Ishikawa (cell line): ENCODE results near the gene EIF2B1.

ENCODE experiments used
- CEBPB ChIP-seq: IDR thresholded peaks from 2 replicates; pipeline ENCODE4 v1.6.1; 2012
- CREB1 ChIP-seq: IDR thresholded peaks from 2 replicates; pipeline ENCODE4 v1.6.1; 2012; ENCODE audit warnings: low read depth
- EGR1 ChIP-seq: IDR thresholded peaks from 2 replicates; pipeline ENCODE4 v1.6.1; 2012
- EP300 ChIP-seq: IDR thresholded peaks from 2 replicates; pipeline ENCODE4 v1.6.1; 2012; ENCODE audit warnings: borderline replicate concordance
- FOXM1 ChIP-seq: IDR thresholded peaks from 2 replicates; pipeline ENCODE4 v1.6.1; 2012; ENCODE audit warnings: low read depth, borderline replicate concordance
- MAX ChIP-seq: IDR thresholded peaks from 2 replicates; pipeline ENCODE4 v1.6.1; 2012
- NFIC ChIP-seq: IDR thresholded peaks from 2 replicates; pipeline ENCODE4 v1.6.1; 2012
- RAD21 ChIP-seq: IDR thresholded peaks from 2 replicates; pipeline ENCODE4 v1.6.1; 2012; ENCODE audit warnings: low read depth
- TAF1 ChIP-seq: IDR thresholded peaks from 2 replicates; pipeline ENCODE4 v1.6.1; 2012; ENCODE audit warnings: low read depth, mild to moderate bottlenecking
- TCF12 ChIP-seq: IDR thresholded peaks from 2 replicates; pipeline ENCODE4 v1.6.1; 2012; ENCODE audit warnings: low read depth
- TEAD4 ChIP-seq: IDR thresholded peaks from 2 replicates; pipeline ENCODE4 v1.6.1; 2012
- USF1 ChIP-seq: IDR thresholded peaks from 2 replicates; pipeline ENCODE4 v1.6.1; 2012
- YY1 ChIP-seq: IDR thresholded peaks from 2 replicates; pipeline ENCODE4 v1.6.1; 2012; ENCODE audit warnings: low read depth
- ZBTB7A ChIP-seq: IDR thresholded peaks from 2 replicates; pipeline ENCODE4 v1.6.1; 2012; ENCODE audit warnings: low read depth
- TF ChIP-seq, protein P1 (sequence below): IDR thresholded peaks from 2 replicates; pipeline ENCODE4 v1.6.1; 2012; ENCODE audit warnings: low read depth, mild to moderate bottlenecking

EIF2B1 gene

DNA sequence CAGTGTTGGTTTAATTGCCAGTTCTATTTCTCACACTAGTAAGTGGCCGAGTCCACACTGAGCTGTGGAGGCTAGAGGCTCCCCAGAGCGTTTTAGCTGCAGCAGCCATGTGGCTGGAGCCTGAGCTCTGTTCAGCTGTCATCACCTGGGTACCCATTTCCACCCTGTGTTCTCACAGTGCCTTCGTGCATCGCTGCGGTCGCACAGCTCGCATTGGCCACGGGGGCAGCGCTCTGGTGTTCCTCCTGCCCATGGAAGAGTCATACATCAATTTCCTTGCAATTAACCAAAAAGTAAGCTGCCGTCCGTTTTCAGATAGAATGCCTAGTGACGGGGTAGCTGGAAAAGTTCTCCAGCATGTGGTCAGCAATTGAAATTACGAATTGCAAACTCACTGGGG lies 15.9 kb downstream of the EIF2B1 start:
- no peak for TF ChIP-seq ZBTB7A
- TF ChIP-seq TEAD4 = no peak

DNA sequence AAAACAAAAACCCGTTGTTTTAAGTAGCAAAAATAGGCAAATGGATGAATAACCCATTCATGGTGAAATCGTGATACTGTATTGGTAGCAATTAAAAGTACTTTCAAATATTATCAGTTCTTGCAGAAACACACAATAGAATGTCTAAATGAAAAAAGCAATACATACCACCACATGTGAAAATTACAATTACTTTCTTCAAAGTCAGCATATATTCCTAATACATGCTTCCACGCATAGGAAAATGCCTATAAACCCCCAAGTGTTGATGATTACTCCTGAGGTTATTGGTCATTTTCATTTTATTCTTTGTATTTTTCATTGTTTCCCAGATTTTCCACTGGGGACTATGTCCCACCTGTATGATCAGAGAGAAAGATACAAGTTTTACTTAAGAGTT lies 16.3 kb downstream of the EIF2B1 start:
- no peak for TF ChIP-seq CREB1
- no peak for TF ChIP-seq EGR1
- TF ChIP-seq MAX = no peak
- TF ChIP-seq CEBPB = no peak
- no peak for TF ChIP-seq ZBTB7A
- no peak for TF ChIP-seq TCF12
- TF ChIP-seq, protein P1, sequence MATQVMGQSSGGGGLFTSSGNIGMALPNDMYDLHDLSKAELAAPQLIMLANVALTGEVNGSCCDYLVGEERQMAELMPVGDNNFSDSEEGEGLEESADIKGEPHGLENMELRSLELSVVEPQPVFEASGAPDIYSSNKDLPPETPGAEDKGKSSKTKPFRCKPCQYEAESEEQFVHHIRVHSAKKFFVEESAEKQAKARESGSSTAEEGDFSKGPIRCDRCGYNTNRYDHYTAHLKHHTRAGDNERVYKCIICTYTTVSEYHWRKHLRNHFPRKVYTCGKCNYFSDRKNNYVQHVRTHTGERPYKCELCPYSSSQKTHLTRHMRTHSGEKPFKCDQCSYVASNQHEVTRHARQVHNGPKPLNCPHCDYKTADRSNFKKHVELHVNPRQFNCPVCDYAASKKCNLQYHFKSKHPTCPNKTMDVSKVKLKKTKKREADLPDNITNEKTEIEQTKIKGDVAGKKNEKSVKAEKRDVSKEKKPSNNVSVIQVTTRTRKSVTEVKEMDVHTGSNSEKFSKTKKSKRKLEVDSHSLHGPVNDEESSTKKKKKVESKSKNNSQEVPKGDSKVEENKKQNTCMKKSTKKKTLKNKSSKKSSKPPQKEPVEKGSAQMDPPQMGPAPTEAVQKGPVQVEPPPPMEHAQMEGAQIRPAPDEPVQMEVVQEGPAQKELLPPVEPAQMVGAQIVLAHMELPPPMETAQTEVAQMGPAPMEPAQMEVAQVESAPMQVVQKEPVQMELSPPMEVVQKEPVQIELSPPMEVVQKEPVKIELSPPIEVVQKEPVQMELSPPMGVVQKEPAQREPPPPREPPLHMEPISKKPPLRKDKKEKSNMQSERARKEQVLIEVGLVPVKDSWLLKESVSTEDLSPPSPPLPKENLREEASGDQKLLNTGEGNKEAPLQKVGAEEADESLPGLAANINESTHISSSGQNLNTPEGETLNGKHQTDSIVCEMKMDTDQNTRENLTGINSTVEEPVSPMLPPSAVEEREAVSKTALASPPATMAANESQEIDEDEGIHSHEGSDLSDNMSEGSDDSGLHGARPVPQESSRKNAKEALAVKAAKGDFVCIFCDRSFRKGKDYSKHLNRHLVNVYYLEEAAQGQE = no peak
- no peak for TF ChIP-seq RAD21
- no peak for TF ChIP-seq YY1
- no peak for TF ChIP-seq NFIC

DNA sequence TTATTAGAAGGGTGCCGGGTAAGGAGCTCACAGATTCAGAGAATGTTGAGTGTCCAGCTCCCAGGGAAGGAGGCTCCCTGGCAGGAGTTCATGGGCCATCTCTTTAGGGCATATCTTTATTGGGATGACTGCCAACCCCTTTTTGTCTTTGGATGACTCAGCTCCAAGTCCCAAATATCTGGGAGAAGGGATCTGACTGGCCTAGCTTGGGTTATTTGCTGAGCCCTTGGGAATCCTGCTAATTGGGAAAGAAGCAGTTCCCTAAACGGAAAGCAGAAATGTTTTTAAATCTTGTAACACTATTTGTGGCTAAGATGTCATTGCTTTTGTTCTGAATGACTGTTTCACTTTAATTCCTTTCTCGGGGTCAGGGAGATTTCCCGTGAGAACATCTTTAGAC lies 19.0 kb downstream of the EIF2B1 start:
- no peak for TF ChIP-seq CEBPB
- TF ChIP-seq NFIC = no peak
- no peak for TF ChIP-seq YY1
- no peak for TF ChIP-seq FOXM1
- TF ChIP-seq MAX = no peak
- no peak for TF ChIP-seq CREB1
- no peak for TF ChIP-seq TAF1
- no peak for TF ChIP-seq TCF12
- no peak for TF ChIP-seq TEAD4
- no peak for TF ChIP-seq EP300
- TF ChIP-seq EGR1 = no peak
- no peak for TF ChIP-seq USF1
- TF ChIP-seq, protein P1 = no peak
- no peak for TF ChIP-seq ZBTB7A
- TF ChIP-seq RAD21 = no peak

DNA sequence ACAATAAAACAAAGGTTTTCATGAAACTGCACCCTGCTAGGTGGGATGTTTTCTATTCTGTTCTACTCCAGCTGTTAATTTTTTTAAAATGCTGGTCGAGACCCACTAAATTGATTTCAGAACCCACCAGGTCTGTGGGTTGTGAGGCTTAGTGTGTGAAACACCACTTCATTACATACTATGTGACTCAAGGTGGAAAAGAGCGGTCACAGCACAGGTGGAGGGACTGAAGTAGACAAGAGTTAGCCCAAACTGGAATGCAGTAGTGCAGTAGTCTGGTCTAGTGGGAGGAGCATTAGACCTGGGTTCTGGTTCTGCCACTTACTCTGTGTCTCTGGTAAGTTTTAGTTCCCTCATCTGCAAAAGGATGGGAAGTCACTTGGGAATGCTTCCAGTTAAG lies 19.4 kb downstream of the EIF2B1 start:
- TF ChIP-seq MAX (no peak), YY1 (no peak), CREB1 (no peak), EGR1 (no peak), CEBPB (no peak), TCF12 (no peak), USF1 (no peak), EP300 (no peak), RAD21 (no peak)
- TF ChIP-seq, protein P1 = no peak

GRCh38 chr12:123608182-123608581 lies 25.3 kb downstream of the EIF2B1 start:
- TF ChIP-seq RAD21 (no peak), YY1 (no peak), TAF1 (no peak), CREB1 (no peak), ZBTB7A (no peak), EP300 (no peak), FOXM1 (no peak), NFIC (no peak), TCF12 (no peak), MAX (no peak), EGR1 (no peak), CEBPB (no peak)
